ENCODE data around the gene ARSJ.

GRCh38 chr4:114026447-114026846 is 47.0 kb upstream of the ARSJ start:
- no peak for TF ChIP-seq CTCF (IDR thresholded peaks at IDR 0.05; ENCODE audit: low read depth, low read length, poor library complexity, severe bottlenecking)
- TF ChIP-seq EZH2phosphoT487 (IDR thresholded peaks at IDR 0.05; ENCODE audit: borderline replicate concordance, low read length) = no peak

Measured in DOHH2 (cell line).